ENCODE results near the gene LRRC27. TPM values are rescaled to one million over a fixed set of nuclear protein-coding genes. Genes with fewer than 3 reads are reported as not detected.

Gene LRRC27
- polyA plus RNA-seq (2013): 12.1 TPM

GRCh38 chr10:132331601-132332432 is at the start of gene LRRC27:
Gene LRRC27, plus strand, starts transcription at chr10:132332193. Its CDS starts 1,332 bp downstream, at chr10:132333525.
- H3K9me3 ChIP-seq (ENCODE audit: control extremely low read depth in 1 of 5, control insufficient read depth in 4 of 5, insufficient read depth in 2 of 5, low read depth in 1 of 5, low read length in 4 of 5): no peaks in the 10 kb centered on the region
- H3K36me3 ChIP-seq (ENCODE audit: control insufficient read depth in 4 of 4, insufficient read depth in 4 of 4, low read length in 3 of 4): peaks cover 0 to 15% (median 10%) of the 10 kb centered on the region in 4 experiments
- H3K4me1 ChIP-seq (ENCODE audit: control extremely low read depth in 1 of 4, control insufficient read depth in 4 of 4, insufficient read depth in 4 of 4, low read length in 3 of 4): peaks cover 17 to 69% (median 55%) of the 10 kb centered on the region in 4 experiments
- peak within 1 kb of the TSS; percentile 75 to 87 for H3K27ac ChIP-seq (ENCODE audit: insufficient read depth in 1 of 2, low read depth in 1 of 2, low read length in 2 of 2, poor library complexity in 1 of 2, severe bottlenecking in 2 of 2)
- DNase-seq: peak; percentile 98 to 99 (median 99)
- WGBS (ENCODE audit: insufficient coverage): under 1% methylated on average over 30 of the region's 89 CpGs
- H3K27me3 ChIP-seq (replicated peaks in 2 of 5; ENCODE audit: control insufficient read depth in 4 of 5, insufficient read depth in 5 of 5, low read length in 4 of 5): no peaks in the 10 kb centered on the region
- ChIA-PET POLR2A (no interaction called here), CTCF (no interaction called here)
- peak within 1 kb of the TSS; percentile 79 to 100 (median 91) for H3K4me3 ChIP-seq (ENCODE audit: control insufficient read depth in 1 of 7, extremely low read depth in 1 of 7, insufficient read depth in 4 of 7, low read depth in 2 of 7, low read length in 6 of 7)

- DNase-seq: no peak
- 94% methylated on average over 34 of the region's 36 CpGs for WGBS (ENCODE audit: insufficient coverage)
- CTCF ChIA-PET: no interaction called here
- H3K9me3 ChIP-seq (ENCODE audit: control extremely low read depth in 1 of 5, control insufficient read depth in 4 of 5, insufficient read depth in 2 of 5, low read depth in 1 of 5, low read length in 4 of 5): no peaks in the 10 kb centered on the region
- H3K4me1 ChIP-seq (ENCODE audit: control extremely low read depth in 1 of 4, control insufficient read depth in 4 of 4, insufficient read depth in 4 of 4, low read length in 3 of 4): no peaks in the 10 kb centered on the region
- POLR2A ChIA-PET: no interaction called here
- H3K27ac ChIP-seq (ENCODE audit: insufficient read depth in 1 of 2, low read depth in 1 of 2, low read length in 2 of 2, poor library complexity in 1 of 2, severe bottlenecking in 2 of 2): no peak overlapping the region
- no peak overlapping the region for H3K4me3 ChIP-seq (ENCODE audit: control insufficient read depth in 1 of 7, extremely low read depth in 1 of 7, insufficient read depth in 4 of 7, low read depth in 2 of 7, low read length in 6 of 7)
- H3K27me3 ChIP-seq (replicated peaks in 2 of 5; ENCODE audit: control insufficient read depth in 4 of 5, insufficient read depth in 5 of 5, low read length in 4 of 5): no peaks in the 10 kb centered on the region
- no peaks in the 10 kb centered on the region for H3K36me3 ChIP-seq (ENCODE audit: control insufficient read depth in 4 of 4, insufficient read depth in 4 of 4, low read length in 3 of 4)
Measured at GRCh38 chr10:132282667-132283603, 49.1 kb upstream of the LRRC27 start.

- H3K9me3 ChIP-seq (ENCODE audit: control extremely low read depth in 1 of 5, control insufficient read depth in 4 of 5, insufficient read depth in 2 of 5, low read depth in 1 of 5, low read length in 4 of 5): peaks cover 0 to 3% (median 0%) of the 10 kb centered on the region in 5 experiments
- no peaks in the 10 kb centered on the region for H3K4me1 ChIP-seq (ENCODE audit: control extremely low read depth in 1 of 4, control insufficient read depth in 4 of 4, insufficient read depth in 4 of 4, low read length in 3 of 4)
- POLR2A ChIA-PET: interaction anchor here (0.8 kb wide), 1 partner anchor 76 kb away, joined by 3 read pairs; no protein-coding TSS in a partner anchor
- H3K4me3 ChIP-seq (ENCODE audit: control insufficient read depth in 1 of 7, extremely low read depth in 1 of 7, insufficient read depth in 4 of 7, low read depth in 2 of 7, low read length in 6 of 7): no peak overlapping the region
- H3K27ac ChIP-seq (ENCODE audit: insufficient read depth in 1 of 2, low read depth in 1 of 2, low read length in 2 of 2, poor library complexity in 1 of 2, severe bottlenecking in 2 of 2): no peak overlapping the region
- H3K27me3 ChIP-seq (replicated peaks in 2 of 5; ENCODE audit: control insufficient read depth in 4 of 5, insufficient read depth in 5 of 5, low read length in 4 of 5): no peaks in the 10 kb centered on the region
- WGBS (ENCODE audit: insufficient coverage): 97% methylated on average over 18 of the region's 24 CpGs
- H3K36me3 ChIP-seq (ENCODE audit: control insufficient read depth in 4 of 4, insufficient read depth in 4 of 4, low read length in 3 of 4): no peaks in the 10 kb centered on the region
- CTCF ChIA-PET: no interaction called here
- DNase-seq: no peak
Measured at GRCh38 chr10:132283604-132284382, 48.2 kb upstream of the LRRC27 start.

GRCh38 chr10:132289439-132289838 is 42.6 kb upstream of the LRRC27 start:
- no CpG with 5 or more reads among the region's 2 CpGs for WGBS (ENCODE audit: insufficient coverage)
- no peaks in the 10 kb centered on the region for H3K27me3 ChIP-seq (replicated peaks in 2 of 5; ENCODE audit: control insufficient read depth in 4 of 5, insufficient read depth in 5 of 5, low read length in 4 of 5)
- peaks cover 0 to 9% (median 3%) of the 10 kb centered on the region in 5 experiments for H3K9me3 ChIP-seq (ENCODE audit: control extremely low read depth in 1 of 5, control insufficient read depth in 4 of 5, insufficient read depth in 2 of 5, low read depth in 1 of 5, low read length in 4 of 5)
- no peak overlapping the region for H3K4me3 ChIP-seq (ENCODE audit: control insufficient read depth in 1 of 7, extremely low read depth in 1 of 7, insufficient read depth in 4 of 7, low read depth in 2 of 7, low read length in 6 of 7)
- DNase-seq: no peak
- H3K4me1 ChIP-seq (ENCODE audit: control extremely low read depth in 1 of 4, control insufficient read depth in 4 of 4, insufficient read depth in 4 of 4, low read length in 3 of 4): no peaks in the 10 kb centered on the region
- ChIA-PET CTCF (interaction anchor here (1.3 kb wide), 1 partner anchor 57 kb away, joined by 3 read pairs; no protein-coding TSS in a partner anchor), POLR2A (no interaction called here)
- H3K36me3 ChIP-seq (ENCODE audit: control insufficient read depth in 4 of 4, insufficient read depth in 4 of 4, low read length in 3 of 4): no peaks in the 10 kb centered on the region
- H3K27ac ChIP-seq (ENCODE audit: insufficient read depth in 1 of 2, low read depth in 1 of 2, low read length in 2 of 2, poor library complexity in 1 of 2, severe bottlenecking in 2 of 2): no peak overlapping the region

- WGBS (ENCODE audit: insufficient coverage): no CpG with 5 or more reads among the region's 6 CpGs
- POLR2A ChIA-PET: no interaction called here
- CTCF ChIA-PET: no interaction called here
- Histone ChIP-seq H3K36me3 (ENCODE audit: control insufficient read depth in 4 of 4, insufficient read depth in 4 of 4, low read length in 3 of 4) (no peaks in the 10 kb centered on the region), H3K9me3 (ENCODE audit: control extremely low read depth in 1 of 5, control insufficient read depth in 4 of 5, insufficient read depth in 2 of 5, low read depth in 1 of 5, low read length in 4 of 5) (peaks cover 0 to 9% (median 3%) of the 10 kb centered on the region in 5 experiments), H3K4me1 (ENCODE audit: control extremely low read depth in 1 of 4, control insufficient read depth in 4 of 4, insufficient read depth in 4 of 4, low read length in 3 of 4) (no peaks in the 10 kb centered on the region), H3K27me3 (replicated peaks in 2 of 5; ENCODE audit: control insufficient read depth in 4 of 5, insufficient read depth in 5 of 5, low read length in 4 of 5) (no peaks in the 10 kb centered on the region), H3K4me3 (ENCODE audit: control insufficient read depth in 1 of 7, extremely low read depth in 1 of 7, insufficient read depth in 4 of 7, low read depth in 2 of 7, low read length in 6 of 7) (no peak overlapping the region), H3K27ac (ENCODE audit: insufficient read depth in 1 of 2, low read depth in 1 of 2, low read length in 2 of 2, poor library complexity in 1 of 2, severe bottlenecking in 2 of 2) (no peak overlapping the region)
- no peak for DNase-seq
Measured at GRCh38 chr10:132290631-132291030, 41.4 kb upstream of the LRRC27 start.

GRCh38 chr10:132291826-132292225 is 40.2 kb upstream of the LRRC27 start:
- ChIA-PET CTCF (no interaction called here), POLR2A (no interaction called here)
- no peak for DNase-seq
- H3K27ac ChIP-seq (ENCODE audit: insufficient read depth in 1 of 2, low read depth in 1 of 2, low read length in 2 of 2, poor library complexity in 1 of 2, severe bottlenecking in 2 of 2): no peak overlapping the region
- H3K36me3 ChIP-seq (ENCODE audit: control insufficient read depth in 4 of 4, insufficient read depth in 4 of 4, low read length in 3 of 4): no peaks in the 10 kb centered on the region
- 90% methylated on average over 5 of the region's 5 CpGs for WGBS (ENCODE audit: insufficient coverage)
- H3K4me3 ChIP-seq (ENCODE audit: control insufficient read depth in 1 of 7, extremely low read depth in 1 of 7, insufficient read depth in 4 of 7, low read depth in 2 of 7, low read length in 6 of 7): no peak overlapping the region
- no peaks in the 10 kb centered on the region for H3K27me3 ChIP-seq (replicated peaks in 2 of 5; ENCODE audit: control insufficient read depth in 4 of 5, insufficient read depth in 5 of 5, low read length in 4 of 5)
- H3K4me1 ChIP-seq (ENCODE audit: control extremely low read depth in 1 of 4, control insufficient read depth in 4 of 4, insufficient read depth in 4 of 4, low read length in 3 of 4): peaks cover 5 to 11% (median 5%) of the 10 kb centered on the region in 4 experiments
- peaks cover 0 to 9% (median 3%) of the 10 kb centered on the region in 5 experiments for H3K9me3 ChIP-seq (ENCODE audit: control extremely low read depth in 1 of 5, control insufficient read depth in 4 of 5, insufficient read depth in 2 of 5, low read depth in 1 of 5, low read length in 4 of 5)
